Astrocyte of the hippocampus (primary cell): ENCODE results near the gene SPDYA.
"Not testable (repeated sequence)": the region's sequence is repeated elsewhere in the genome, so short reads cannot be mapped to it uniquely, and the experiment has no call there.

Experiments
- DNase-seq: peaks from one replicate; pipeline ENCODE4 v3.0.0; 2011; ENCODE audit warnings: low read depth, low spot score

SPDYA gene

GRCh38 chr2:28810384-28811285 lies at the start of gene SPDYA:
Gene SPDYA, plus strand, starts transcription at chr2:28810834. Its CDS starts 5,181 bp downstream, at chr2:28816015.
- DNase-seq = peak; percentile 85

- DNase-seq = no peak
Measured at GRCh38 chr2:28761420-28761819, 49.2 kb upstream of the SPDYA start.

- DNase-seq = no peak
Measured at GRCh38 chr2:28764909-28765711, 45.5 kb upstream of the SPDYA start.

- no peak for DNase-seq
Measured at GRCh38 chr2:28766070-28766469, 44.6 kb upstream of the SPDYA start.

- no peak for DNase-seq
Measured at GRCh38 chr2:28767337-28767736, 43.3 kb upstream of the SPDYA start.

- no peak for DNase-seq
Measured at GRCh38 chr2:28768422-28768821, 42.2 kb upstream of the SPDYA start.

GRCh38 chr2:28768952-28769351 lies 41.7 kb upstream of the SPDYA start:
- DNase-seq = no peak

GRCh38 chr2:28772351-28772750 lies 38.3 kb upstream of the SPDYA start:
- no peak for DNase-seq

- no peak for DNase-seq
Measured at GRCh38 chr2:28776471-28776870, 34.2 kb upstream of the SPDYA start.

- DNase-seq = no peak
Measured at GRCh38 chr2:28778392-28778791, 32.2 kb upstream of the SPDYA start.

GRCh38 chr2:28779001-28779400 lies 31.6 kb upstream of the SPDYA start:
- DNase-seq = no peak

- DNase-seq = no peak
Measured at GRCh38 chr2:28780496-28780895, 30.1 kb upstream of the SPDYA start.

- DNase-seq = no peak
Measured at GRCh38 chr2:28782423-28782822, 28.2 kb upstream of the SPDYA start.

- not testable (repeated sequence) for DNase-seq
Measured at GRCh38 chr2:28784570-28784969, 26.1 kb upstream of the SPDYA start.

GRCh38 chr2:28796620-28797019 lies 14.0 kb upstream of the SPDYA start:
- DNase-seq = no peak

GRCh38 chr2:28801726-28802125 lies 8.9 kb upstream of the SPDYA start:
- DNase-seq = no peak

GRCh38 chr2:28802975-28803429 lies 7.6 kb upstream of the SPDYA start:
- DNase-seq = no peak

- DNase-seq = no peak
Measured at GRCh38 chr2:28809927-28810326, 707 bp upstream of the SPDYA start.

GRCh38 chr2:28818053-28818452 lies 7.4 kb downstream of the SPDYA start:
- no peak for DNase-seq

GRCh38 chr2:28821295-28821958 lies 10.8 kb downstream of the SPDYA start:
- peak; percentile 74 for DNase-seq

GRCh38 chr2:28822036-28822435 lies 11.4 kb downstream of the SPDYA start:
- no peak for DNase-seq

GRCh38 chr2:28824207-28824606 lies 13.6 kb downstream of the SPDYA start:
- no peak for DNase-seq
